Neural cell (in vitro differentiated cells): ENCODE results near the gene UPB1. TPM values are rescaled to one million over a fixed set of nuclear protein-coding genes. Genes with fewer than 3 reads are reported as not detected.

Experiments
- H2AFZ ChIP-seq: fragments of 200-600, 300-800 bp; sonication (generic), shearing (Covaris generic); 2 replicates; pipeline ENCODE4 v1.6.0; 2014; ENCODE audit warnings: low read depth, mild to moderate bottlenecking, antibody characterized with exemption, low read length, moderate library complexity
- H3F3A ChIP-seq: fragments of 200-600 bp; shearing (Covaris generic); 2 replicates; pipeline ENCODE4 v1.6.1; 2016; ENCODE audit warnings: mild to moderate bottlenecking, moderate library complexity, mixed read lengths, antibody characterized with exemption, low read length; ENCODE audit not compliant: insufficient read depth, poor library complexity, severe bottlenecking
- H3K27ac ChIP-seq: fragments of 200-600, 300-800 bp; sonication (generic), shearing (Covaris generic); 2 replicates; pipeline ENCODE4 v1.5.1; 2014; ENCODE audit warnings: mild to moderate bottlenecking, low read length, moderate library complexity
- H3K27me3 ChIP-seq: fragments of 300-800, 200-600 bp; sonication (generic), shearing (Covaris generic); 2 replicates; pipeline ENCODE4 v1.6.0; 2014; ENCODE audit warnings: mild to moderate bottlenecking, low read depth, low read length, moderate library complexity; ENCODE audit not compliant: insufficient read depth
- H3K36me3 ChIP-seq: fragments of 300-800, 200-600 bp; sonication (generic), shearing (Covaris generic); 2 replicates; pipeline ENCODE4 v1.5.1; 2014; ENCODE audit warnings: mild to moderate bottlenecking, antibody characterized with exemption, low read length, moderate library complexity; ENCODE audit not compliant: insufficient read depth
- H3K4me2 ChIP-seq: fragments of 300-800, 200-600 bp; sonication (generic), shearing (Covaris generic); 2 replicates; pipeline ENCODE4 v1.6.0; 2014; ENCODE audit warnings: mild to moderate bottlenecking, low read length
- H3K4me3 ChIP-seq: fragments of 300-800, 200-600 bp; sonication (generic), shearing (Covaris generic); 2 replicates; pipeline ENCODE4 v1.5.1; 2014; ENCODE audit warnings: mild to moderate bottlenecking, low read length, moderate library complexity
- H3K79me2 ChIP-seq: fragments of 200-600 bp; shearing (Covaris generic); replicated peaks from 2 replicates; pipeline ENCODE4 v1.6.0; 2014; ENCODE audit warnings: mild to moderate bottlenecking, low read length, moderate library complexity; ENCODE audit not compliant: insufficient read depth
- H3K9ac ChIP-seq: fragments of 300-800, 200-600 bp; sonication (generic), shearing (Covaris generic); 2 replicates; pipeline ENCODE4 v1.6.1; 2016; ENCODE audit warnings: mild to moderate bottlenecking, low read length, mixed read lengths
- H3K9me2 ChIP-seq: fragments of 200-600 bp; shearing (Covaris generic); 2 replicates; pipeline ENCODE4 v1.6.1; 2016; ENCODE audit warnings: mild to moderate bottlenecking, low read length, mixed read lengths; ENCODE audit not compliant: insufficient read depth
- H3K9me3 ChIP-seq: fragments of 200-600, 300-800 bp; sonication (generic), shearing (Covaris generic); 2 replicates; pipeline ENCODE4 v1.6.1; 2016; ENCODE audit warnings: mild to moderate bottlenecking, mixed run types, low read length, moderate library complexity, mixed read lengths
- H4K20me1 ChIP-seq: fragments of 200-600 bp; shearing (Covaris generic); 2 replicates; pipeline ENCODE4 v1.6.1; 2016; ENCODE audit warnings: mild to moderate bottlenecking, mixed run types; ENCODE audit not compliant: insufficient read depth
- EP300 ChIP-seq: fragments of 450-650 bp; conservative IDR thresholded peaks from 2 replicates; pipeline ENCODE4 v1.6.1; 2014; ENCODE audit warnings: antibody characterized with exemption, mild to moderate bottlenecking, moderate library complexity; ENCODE audit not compliant: poor library complexity, severe bottlenecking
- EZH2 ChIP-seq: fragments of 200-600, 300-800 bp; shearing (Covaris generic), sonication (generic); IDR thresholded peaks from 2 replicates; pipeline ENCODE4 v1.6.1; 2014; ENCODE audit warnings: antibody characterized with exemption, low read length, borderline replicate concordance, mild to moderate bottlenecking; ENCODE audit not compliant: insufficient read depth, poor library complexity, severe bottlenecking
- MXI1 ChIP-seq: fragments of 450-650 bp; conservative IDR thresholded peaks from 2 replicates; pipeline ENCODE4 v1.6.1; 2014; ENCODE audit warnings: antibody characterized with exemption, mild to moderate bottlenecking; ENCODE audit not compliant: poor library complexity, severe bottlenecking
- POLR2AphosphoS5 ChIP-seq: IDR thresholded peaks from 2 replicates; pipeline ENCODE4 v1.6.1; 2012
- RAD21 ChIP-seq: fragments of 450-650 bp; conservative IDR thresholded peaks from 2 replicates; pipeline ENCODE4 v1.6.1; 2014; ENCODE audit warnings: antibody characterized with exemption, mild to moderate bottlenecking, moderate library complexity
- SMC3 ChIP-seq: fragments of 450-650 bp; conservative IDR thresholded peaks from 2 replicates; pipeline ENCODE4 v1.6.1; 2014; ENCODE audit warnings: antibody characterized with exemption, mild to moderate bottlenecking, moderate library complexity; ENCODE audit not compliant: poor library complexity
- TAF1 ChIP-seq: IDR thresholded peaks from 2 replicates; pipeline ENCODE4 v1.6.1; 2012; ENCODE audit warnings: low read depth
- polyA plus RNA-seq: library from polyadenylated mRNA; depleted of rRNA; stranded (reverse); fragments of >200 nt; gene quantifications from 2 replicates; pipeline ENCODE4 v1.2.3, GENCODE V29; 2014
- TF ChIP-seq, protein P1 (sequence below): IDR thresholded peaks from 2 replicates; pipeline ENCODE4 v1.6.1; 2012; ENCODE audit warnings: borderline replicate concordance
- TF ChIP-seq, protein P2 (sequence below): fragments of 450-650 bp; IDR thresholded peaks from 2 replicates; pipeline ENCODE4 v1.5.1; 2014; ENCODE audit warnings: antibody characterized with exemption, mild to moderate bottlenecking, moderate library complexity; ENCODE audit not compliant: poor library complexity, severe bottlenecking

UPB1 gene
- polyA plus RNA-seq, 1 donor from 2014 or later = 0.12 TPM

DNA sequence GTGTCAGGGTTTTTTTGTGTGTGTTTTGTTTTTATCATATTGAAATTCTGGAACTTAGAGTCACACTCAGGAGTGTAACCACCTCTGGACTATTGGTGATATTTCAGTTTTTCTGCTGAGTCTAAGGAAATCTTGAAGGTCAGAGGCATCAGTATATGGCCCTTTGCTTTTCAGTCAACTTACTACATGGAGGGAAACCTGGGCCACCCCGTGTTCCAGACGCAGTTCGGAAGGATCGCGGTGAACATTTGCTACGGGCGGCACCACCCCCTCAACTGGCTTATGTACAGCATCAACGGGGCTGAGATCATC is 19.9 kb downstream of the UPB1 start:
- TF ChIP-seq, protein P1, sequence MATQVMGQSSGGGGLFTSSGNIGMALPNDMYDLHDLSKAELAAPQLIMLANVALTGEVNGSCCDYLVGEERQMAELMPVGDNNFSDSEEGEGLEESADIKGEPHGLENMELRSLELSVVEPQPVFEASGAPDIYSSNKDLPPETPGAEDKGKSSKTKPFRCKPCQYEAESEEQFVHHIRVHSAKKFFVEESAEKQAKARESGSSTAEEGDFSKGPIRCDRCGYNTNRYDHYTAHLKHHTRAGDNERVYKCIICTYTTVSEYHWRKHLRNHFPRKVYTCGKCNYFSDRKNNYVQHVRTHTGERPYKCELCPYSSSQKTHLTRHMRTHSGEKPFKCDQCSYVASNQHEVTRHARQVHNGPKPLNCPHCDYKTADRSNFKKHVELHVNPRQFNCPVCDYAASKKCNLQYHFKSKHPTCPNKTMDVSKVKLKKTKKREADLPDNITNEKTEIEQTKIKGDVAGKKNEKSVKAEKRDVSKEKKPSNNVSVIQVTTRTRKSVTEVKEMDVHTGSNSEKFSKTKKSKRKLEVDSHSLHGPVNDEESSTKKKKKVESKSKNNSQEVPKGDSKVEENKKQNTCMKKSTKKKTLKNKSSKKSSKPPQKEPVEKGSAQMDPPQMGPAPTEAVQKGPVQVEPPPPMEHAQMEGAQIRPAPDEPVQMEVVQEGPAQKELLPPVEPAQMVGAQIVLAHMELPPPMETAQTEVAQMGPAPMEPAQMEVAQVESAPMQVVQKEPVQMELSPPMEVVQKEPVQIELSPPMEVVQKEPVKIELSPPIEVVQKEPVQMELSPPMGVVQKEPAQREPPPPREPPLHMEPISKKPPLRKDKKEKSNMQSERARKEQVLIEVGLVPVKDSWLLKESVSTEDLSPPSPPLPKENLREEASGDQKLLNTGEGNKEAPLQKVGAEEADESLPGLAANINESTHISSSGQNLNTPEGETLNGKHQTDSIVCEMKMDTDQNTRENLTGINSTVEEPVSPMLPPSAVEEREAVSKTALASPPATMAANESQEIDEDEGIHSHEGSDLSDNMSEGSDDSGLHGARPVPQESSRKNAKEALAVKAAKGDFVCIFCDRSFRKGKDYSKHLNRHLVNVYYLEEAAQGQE = no peak
- no peak for TF ChIP-seq EP300

DNA sequence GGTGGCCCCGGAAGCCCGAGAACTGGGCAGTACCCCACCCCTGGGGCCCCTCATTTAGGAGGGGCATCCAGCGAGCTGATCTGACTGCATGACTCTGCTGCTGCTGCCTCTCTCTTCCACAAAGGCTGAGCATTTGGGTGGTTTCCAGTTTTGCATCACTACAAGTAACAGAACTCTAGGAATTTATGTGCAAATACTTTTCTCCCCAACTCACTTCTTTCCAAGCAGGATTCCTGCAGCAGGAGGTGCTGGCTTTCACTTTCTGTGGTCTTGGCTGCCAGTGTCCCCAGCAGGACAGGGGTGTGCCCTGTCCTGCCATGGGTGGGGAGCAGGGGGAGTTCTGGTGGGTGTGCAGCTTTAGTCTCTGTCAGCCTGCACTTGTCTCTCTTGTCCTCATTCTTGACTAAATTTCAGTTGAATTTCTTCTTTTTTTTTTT is 21.2 kb downstream of the UPB1 start:
- H3K27ac ChIP-seq = no peak overlapping the region
- no peak overlapping the region for H3K4me3 ChIP-seq
- no peaks in the 10 kb centered on the region for H3K9me3 ChIP-seq
- no peaks in the 10 kb centered on the region for H3K79me2 ChIP-seq
- H3K27me3 ChIP-seq = no peaks in the 10 kb centered on the region
- no peaks in the 10 kb centered on the region for H3K36me3 ChIP-seq
- no peak for TF ChIP-seq EZH2
- no peak for TF ChIP-seq SMC3
- TF ChIP-seq POLR2AphosphoS5 = no peak
- TF ChIP-seq TAF1 = no peak
- TF ChIP-seq RAD21 = no peak
- TF ChIP-seq, protein P2, sequence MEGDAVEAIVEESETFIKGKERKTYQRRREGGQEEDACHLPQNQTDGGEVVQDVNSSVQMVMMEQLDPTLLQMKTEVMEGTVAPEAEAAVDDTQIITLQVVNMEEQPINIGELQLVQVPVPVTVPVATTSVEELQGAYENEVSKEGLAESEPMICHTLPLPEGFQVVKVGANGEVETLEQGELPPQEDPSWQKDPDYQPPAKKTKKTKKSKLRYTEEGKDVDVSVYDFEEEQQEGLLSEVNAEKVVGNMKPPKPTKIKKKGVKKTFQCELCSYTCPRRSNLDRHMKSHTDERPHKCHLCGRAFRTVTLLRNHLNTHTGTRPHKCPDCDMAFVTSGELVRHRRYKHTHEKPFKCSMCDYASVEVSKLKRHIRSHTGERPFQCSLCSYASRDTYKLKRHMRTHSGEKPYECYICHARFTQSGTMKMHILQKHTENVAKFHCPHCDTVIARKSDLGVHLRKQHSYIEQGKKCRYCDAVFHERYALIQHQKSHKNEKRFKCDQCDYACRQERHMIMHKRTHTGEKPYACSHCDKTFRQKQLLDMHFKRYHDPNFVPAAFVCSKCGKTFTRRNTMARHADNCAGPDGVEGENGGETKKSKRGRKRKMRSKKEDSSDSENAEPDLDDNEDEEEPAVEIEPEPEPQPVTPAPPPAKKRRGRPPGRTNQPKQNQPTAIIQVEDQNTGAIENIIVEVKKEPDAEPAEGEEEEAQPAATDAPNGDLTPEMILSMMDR = no peak
- no peak for TF ChIP-seq MXI1
- no peak overlapping the region for H2AFZ ChIP-seq
- H3F3A ChIP-seq = no peaks in the 10 kb centered on the region
- no peaks in the 10 kb centered on the region for H3K9me2 ChIP-seq
- no peaks in the 10 kb centered on the region for H4K20me1 ChIP-seq
- no peak overlapping the region for H3K9ac ChIP-seq
- H3K4me2 ChIP-seq = no peak overlapping the region

More for the DNA sequence above, 19.9 kb downstream of the UPB1 start:
- no peaks in the 10 kb centered on the region for H3K36me3 ChIP-seq
- H3K9ac ChIP-seq = no peak overlapping the region
- no peaks in the 10 kb centered on the region for H3K9me2 ChIP-seq
- H3K79me2 ChIP-seq = no peaks in the 10 kb centered on the region
- no peaks in the 10 kb centered on the region for H3K27me3 ChIP-seq
- no peaks in the 10 kb centered on the region for H3K9me3 ChIP-seq
- H3K27ac ChIP-seq = no peak overlapping the region
- no peaks in the 10 kb centered on the region for H4K20me1 ChIP-seq
- no peak overlapping the region for H2AFZ ChIP-seq
- H3K4me3 ChIP-seq = no peak overlapping the region
- H3K4me2 ChIP-seq = no peak overlapping the region
- H3F3A ChIP-seq = no peaks in the 10 kb centered on the region

DNA sequence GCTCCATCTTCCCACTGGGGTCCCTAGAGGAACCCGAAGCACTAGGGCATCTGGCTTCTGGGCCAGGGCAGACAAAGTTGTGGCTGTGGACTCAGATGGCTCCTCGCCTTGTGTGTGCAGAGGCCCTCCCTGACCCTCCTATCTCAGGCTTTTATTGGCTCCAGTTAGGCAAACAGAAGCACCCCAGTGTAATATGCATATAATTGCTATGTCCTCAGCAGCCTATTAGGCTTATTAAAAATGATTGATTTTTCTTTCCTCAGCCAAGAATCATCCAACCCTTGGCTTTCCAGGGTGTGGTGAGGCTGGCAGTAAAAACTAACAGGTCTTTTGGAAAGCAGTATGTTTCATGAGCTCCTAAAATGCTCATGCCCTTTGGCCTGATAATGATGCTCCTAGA is 22.3 kb downstream of the UPB1 start:
- Histone ChIP-seq H3K36me3 (no peaks in the 10 kb centered on the region), H3K4me3 (no peak overlapping the region), H3K4me2 (no peak overlapping the region), H3K9me2 (no peaks in the 10 kb centered on the region), H3K79me2 (no peaks in the 10 kb centered on the region), H3F3A (no peaks in the 10 kb centered on the region), H2AFZ (no peak overlapping the region), H3K27ac (no peak overlapping the region), H3K9me3 (no peaks in the 10 kb centered on the region), H4K20me1 (no peaks in the 10 kb centered on the region), H3K9ac (no peak overlapping the region), H3K27me3 (no peaks in the 10 kb centered on the region)
- no peak for TF ChIP-seq POLR2AphosphoS5
- TF ChIP-seq, protein P1 = no peak
- TF ChIP-seq, protein P2 = no peak
- no peak for TF ChIP-seq SMC3
- no peak for TF ChIP-seq EZH2
- TF ChIP-seq EP300 = no peak
- no peak for TF ChIP-seq RAD21
